OCI-LY3 (cell line): Measurements from ENCODE around the gene OR2A12.

Experiments
- EZH2phosphoT487 ChIP-seq: fragments of 200-600 bp; shearing (Covaris generic); IDR thresholded peaks from 2 replicates; pipeline ENCODE4 v1.6.1; 2018; ENCODE audit warnings: antibody characterized with exemption, mixed run types, low read depth
- TF ChIP-seq, protein P1 (sequence below): fragments of 200-600, 300-600 bp; sonication (generic); IDR thresholded peaks from 2 replicates; pipeline ENCODE4 v1.5.1; 2014; ENCODE audit warnings: antibody characterized with exemption, low read length, low read depth

DNA sequence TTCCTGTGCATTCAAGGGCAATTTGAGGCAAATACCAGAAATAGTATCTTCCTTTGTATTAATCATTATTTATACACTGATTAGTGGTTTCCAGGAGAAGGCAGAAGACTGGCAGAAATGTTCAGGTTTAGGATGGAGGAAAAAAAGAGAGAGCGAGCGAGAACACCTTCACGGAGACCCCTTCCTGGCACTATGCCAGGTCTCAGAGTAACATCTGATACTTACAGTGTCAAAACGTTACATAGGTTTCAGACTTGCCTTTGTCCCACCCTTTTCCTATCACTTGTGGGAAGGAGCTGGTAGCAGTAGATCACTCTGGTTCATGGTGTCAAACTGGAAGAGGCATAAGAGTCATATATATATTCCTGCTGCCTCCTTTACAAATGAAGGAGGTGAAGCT lies 652 bp downstream of the OR2A12 start:
- TF ChIP-seq, protein P1, sequence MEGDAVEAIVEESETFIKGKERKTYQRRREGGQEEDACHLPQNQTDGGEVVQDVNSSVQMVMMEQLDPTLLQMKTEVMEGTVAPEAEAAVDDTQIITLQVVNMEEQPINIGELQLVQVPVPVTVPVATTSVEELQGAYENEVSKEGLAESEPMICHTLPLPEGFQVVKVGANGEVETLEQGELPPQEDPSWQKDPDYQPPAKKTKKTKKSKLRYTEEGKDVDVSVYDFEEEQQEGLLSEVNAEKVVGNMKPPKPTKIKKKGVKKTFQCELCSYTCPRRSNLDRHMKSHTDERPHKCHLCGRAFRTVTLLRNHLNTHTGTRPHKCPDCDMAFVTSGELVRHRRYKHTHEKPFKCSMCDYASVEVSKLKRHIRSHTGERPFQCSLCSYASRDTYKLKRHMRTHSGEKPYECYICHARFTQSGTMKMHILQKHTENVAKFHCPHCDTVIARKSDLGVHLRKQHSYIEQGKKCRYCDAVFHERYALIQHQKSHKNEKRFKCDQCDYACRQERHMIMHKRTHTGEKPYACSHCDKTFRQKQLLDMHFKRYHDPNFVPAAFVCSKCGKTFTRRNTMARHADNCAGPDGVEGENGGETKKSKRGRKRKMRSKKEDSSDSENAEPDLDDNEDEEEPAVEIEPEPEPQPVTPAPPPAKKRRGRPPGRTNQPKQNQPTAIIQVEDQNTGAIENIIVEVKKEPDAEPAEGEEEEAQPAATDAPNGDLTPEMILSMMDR, result no peak
- no peak for TF ChIP-seq EZH2phosphoT487
